Activated T-cell treated with anti-CD3 and anti-CD28 coated beads, Interleukin-2, amount 50 U/mL, for 48 hours (primary cell): ENCODE measurements around the gene F13A1.

ENCODE experiments used
- DNase-seq, 2 experiments: peaks; one replicate each; pipeline ENCODE4 v3.0.0-alpha.2; 2020

F13A1 gene

GRCh38 chr6:6191476-6191875, 129.0 kb downstream of the F13A1 start:
- no peak for DNase-seq

- DNase-seq: no peak
Observed at GRCh38 chr6:6180684-6181083, 139.8 kb downstream of the F13A1 start.

- DNase-seq: no peak
Observed at GRCh38 chr6:6179858-6180623, 140.4 kb downstream of the F13A1 start.

DNA sequence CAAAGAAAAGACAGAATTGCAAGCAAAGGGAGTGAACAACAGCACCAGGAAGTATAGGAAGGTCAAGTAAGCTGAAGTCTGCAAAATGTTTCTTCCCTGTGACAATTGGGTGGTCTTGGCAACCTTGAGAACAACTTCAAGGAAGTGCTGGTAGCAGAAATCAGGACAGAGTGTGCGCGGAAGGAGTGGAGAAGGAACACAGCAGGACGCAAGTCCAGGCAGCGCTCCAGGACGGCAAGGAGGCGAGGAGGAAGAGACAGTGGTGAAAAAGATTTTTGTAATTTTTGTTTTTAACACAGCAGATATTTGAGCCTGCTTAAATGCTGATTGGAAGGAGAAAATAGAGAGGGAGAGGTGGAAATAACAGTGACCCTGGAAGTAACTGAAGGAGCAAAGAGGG, 141.7 kb downstream of the F13A1 start:
- no peak for DNase-seq

GRCh38 chr6:6177754-6178153, 142.7 kb downstream of the F13A1 start:
- no peak for DNase-seq

DNA sequence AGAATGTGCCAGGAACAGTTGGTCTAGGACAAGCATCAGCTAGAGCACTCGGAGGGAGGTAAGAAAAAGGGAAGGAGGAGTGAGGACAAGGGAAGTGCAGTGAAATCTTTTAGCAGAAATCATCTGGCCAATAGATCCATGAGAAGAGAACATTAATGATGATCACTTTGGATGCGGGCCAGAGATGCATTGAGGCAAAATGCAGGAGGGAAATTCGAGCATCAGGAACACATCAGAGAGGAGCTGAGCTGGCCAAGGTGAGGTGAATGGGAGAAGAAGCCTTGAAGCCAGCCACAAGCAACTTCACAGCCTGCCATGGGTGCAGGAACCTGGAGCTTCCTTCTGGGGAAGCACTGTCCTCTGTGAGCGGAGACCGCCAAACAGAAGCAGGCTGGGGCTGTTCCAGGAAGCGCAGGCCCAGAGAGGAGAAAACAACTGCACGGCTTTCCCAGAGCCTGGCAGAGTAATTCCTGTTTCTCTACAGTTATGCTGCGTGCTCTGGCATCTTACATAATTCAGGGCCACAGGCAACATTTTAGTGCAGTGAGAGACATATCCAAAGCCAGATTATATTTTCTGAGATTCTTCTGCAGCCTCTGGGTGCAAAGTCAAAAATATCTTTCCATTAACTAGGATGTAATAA, 143.8 kb downstream of the F13A1 start:
- DNase-seq: no peak

DNA sequence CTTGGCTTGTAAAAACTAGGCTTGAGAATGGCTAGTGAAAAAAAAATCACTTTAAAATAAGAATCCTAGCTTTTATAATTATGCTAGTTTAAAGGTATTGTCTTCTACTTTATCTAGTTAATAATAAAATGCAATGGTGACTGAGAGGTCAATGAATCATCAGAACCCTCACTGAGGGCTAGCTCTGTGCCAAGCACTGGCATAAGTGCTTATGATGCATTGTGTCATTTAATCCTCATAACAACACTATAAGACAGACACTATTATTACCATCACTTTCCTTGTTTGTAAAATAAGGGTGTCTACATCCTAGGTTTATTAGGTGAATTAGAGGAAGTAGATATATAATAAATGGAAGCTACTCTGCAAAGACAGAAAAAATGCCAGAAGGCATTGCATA, 144.3 kb downstream of the F13A1 start:
- no peak for DNase-seq

GRCh38 chr6:6169141-6169540, 151.3 kb downstream of the F13A1 start:
- DNase-seq: no peak

DNA sequence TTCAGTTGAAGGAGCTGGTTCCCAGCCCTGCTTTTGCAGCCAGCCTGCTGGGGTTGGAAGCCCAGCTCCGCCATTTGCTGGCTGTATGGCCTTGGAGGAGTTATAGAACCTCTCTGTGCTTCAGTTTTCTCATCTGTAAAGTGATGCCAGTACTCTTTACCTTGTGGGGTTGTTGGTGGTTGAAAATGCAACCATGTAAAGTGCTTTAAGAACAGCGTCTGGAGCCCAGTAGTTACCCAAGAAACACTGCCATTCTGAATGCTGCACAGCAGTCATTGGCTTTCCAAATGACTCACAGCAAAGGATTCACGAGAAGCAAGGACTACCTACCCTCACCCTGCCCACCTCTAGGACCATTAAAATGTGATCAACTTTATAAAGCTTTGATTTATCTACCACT, 154.4 kb downstream of the F13A1 start:
- no peak for DNase-seq

GRCh38 chr6:6164367-6164766, 156.1 kb downstream of the F13A1 start:
- no peak for DNase-seq

- no peak for DNase-seq
Observed at GRCh38 chr6:6154335-6154734, 166.1 kb downstream of the F13A1 start.

- no peak for DNase-seq
Observed at GRCh38 chr6:6152060-6152459, 168.4 kb downstream of the F13A1 start.

GRCh38 chr6:6148192-6148815, 172.2 kb downstream of the F13A1 start:
- no peak for DNase-seq

DNA sequence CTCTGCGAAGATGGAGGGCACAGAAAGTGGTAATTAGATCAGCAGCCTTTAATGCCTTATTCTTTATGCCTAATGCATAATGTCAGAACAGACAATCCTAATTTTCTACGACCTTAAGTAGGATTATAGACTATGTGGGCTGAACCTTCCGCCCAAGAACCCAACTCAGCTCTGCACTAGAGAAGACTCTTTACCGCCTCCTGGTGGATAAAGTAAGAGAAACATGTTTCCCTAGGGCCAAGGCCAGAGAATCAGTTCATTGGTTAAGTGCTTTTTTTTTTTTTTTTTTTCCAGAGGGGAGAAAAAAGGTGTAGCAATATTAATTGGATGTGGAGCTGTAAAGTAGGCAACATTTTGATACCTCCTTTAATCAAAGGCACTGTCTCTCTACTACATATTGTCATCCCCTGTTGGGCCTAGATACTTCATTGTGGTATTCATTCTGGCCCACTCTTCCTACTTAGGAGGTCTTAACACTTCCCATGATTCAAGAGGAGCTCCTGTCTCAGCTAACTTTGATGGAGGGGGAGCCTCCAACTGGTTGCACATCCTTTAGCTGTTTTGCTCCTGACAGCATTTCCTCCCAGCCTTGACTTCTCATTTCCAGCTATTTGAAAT, 188.9 kb downstream of the F13A1 start:
- no peak for DNase-seq

DNA sequence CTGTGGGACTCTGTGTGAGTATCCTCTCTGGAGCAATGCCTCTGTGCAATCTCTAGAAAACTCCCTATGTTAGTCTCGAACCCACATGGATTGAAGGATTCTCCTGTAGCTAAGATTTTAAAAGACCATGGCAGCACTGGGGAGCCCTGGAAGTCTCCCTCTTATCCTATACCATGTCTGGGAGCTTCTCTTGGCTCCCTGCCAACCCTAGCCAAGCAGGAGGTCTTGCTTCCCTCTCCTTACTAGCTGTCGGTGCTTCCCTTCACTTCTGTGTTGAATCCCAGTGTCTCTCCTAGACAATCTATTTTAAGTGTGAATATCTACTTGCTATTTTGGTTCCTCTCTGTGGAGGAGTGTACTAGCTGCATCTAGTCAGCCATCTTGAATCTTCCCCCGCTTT, 195.0 kb downstream of the F13A1 start:
- DNase-seq: no peak

DNA sequence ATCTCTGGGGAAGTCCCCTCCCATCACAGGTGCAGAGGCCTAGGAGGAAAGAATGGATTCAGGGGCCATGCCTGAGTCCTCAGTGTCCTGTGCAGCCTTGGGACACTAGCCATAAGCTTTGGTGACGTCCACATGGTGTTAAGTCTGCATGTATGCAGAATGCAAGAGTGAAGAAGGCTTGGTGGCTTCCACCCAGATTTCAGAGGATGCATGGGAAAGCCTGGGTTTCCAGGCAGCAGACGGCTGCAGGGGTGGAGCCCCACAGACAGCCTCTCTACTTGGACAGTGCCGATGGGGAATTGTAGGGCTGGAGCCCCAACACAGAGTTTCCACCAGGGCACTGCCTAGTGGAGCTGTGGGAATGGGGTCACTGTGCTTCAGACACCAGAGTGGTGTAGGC, 196.7 kb downstream of the F13A1 start:
- DNase-seq: no peak

GRCh38 chr6:6121943-6122342, 198.5 kb downstream of the F13A1 start:
- no peak for DNase-seq

GRCh38 chr6:6105472-6106036, 214.9 kb downstream of the F13A1 start:
- no peak for DNase-seq
